ENCODE data around the gene LRMDA. TPM values are rescaled to one million over a fixed set of nuclear protein-coding genes. Genes with fewer than 3 reads are reported as not detected.

LRMDA gene
- total and polyA plus RNA-seq, 2 of the 13 experiments (the other 11 are each of a cell fraction or from before 2014, with no cell fraction given) = 13.4 to 22.0 TPM

GRCh38 chr10:76329891-76330575 lies 898.6 kb downstream of the LRMDA start (continued):
- TF ChIP-seq, protein P1, sequence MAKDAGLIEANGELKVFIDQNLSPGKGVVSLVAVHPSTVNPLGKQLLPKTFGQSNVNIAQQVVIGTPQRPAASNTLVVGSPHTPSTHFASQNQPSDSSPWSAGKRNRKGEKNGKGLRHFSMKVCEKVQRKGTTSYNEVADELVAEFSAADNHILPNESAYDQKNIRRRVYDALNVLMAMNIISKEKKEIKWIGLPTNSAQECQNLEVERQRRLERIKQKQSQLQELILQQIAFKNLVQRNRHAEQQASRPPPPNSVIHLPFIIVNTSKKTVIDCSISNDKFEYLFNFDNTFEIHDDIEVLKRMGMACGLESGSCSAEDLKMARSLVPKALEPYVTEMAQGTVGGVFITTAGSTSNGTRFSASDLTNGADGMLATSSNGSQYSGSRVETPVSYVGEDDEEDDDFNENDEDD (CRISPR knock-in tag; IDR thresholded peaks at IDR 0.05; ENCODE audit: borderline replicate concordance) = no peak
- TF ChIP-seq ZNF512 (CRISPR knock-in tag; IDR thresholded peaks at IDR 0.05) (no peak), ZNF781 (CRISPR knock-in tag; IDR thresholded peaks at IDR 0.05; ENCODE audit: borderline replicate concordance, not compliant biosample characterization) (no peak), KDM2A (CRISPR knock-in tag; IDR thresholded peaks at IDR 0.05; ENCODE audit: borderline replicate concordance, low read depth) (no peak)
- TF ChIP-seq, protein P2, sequence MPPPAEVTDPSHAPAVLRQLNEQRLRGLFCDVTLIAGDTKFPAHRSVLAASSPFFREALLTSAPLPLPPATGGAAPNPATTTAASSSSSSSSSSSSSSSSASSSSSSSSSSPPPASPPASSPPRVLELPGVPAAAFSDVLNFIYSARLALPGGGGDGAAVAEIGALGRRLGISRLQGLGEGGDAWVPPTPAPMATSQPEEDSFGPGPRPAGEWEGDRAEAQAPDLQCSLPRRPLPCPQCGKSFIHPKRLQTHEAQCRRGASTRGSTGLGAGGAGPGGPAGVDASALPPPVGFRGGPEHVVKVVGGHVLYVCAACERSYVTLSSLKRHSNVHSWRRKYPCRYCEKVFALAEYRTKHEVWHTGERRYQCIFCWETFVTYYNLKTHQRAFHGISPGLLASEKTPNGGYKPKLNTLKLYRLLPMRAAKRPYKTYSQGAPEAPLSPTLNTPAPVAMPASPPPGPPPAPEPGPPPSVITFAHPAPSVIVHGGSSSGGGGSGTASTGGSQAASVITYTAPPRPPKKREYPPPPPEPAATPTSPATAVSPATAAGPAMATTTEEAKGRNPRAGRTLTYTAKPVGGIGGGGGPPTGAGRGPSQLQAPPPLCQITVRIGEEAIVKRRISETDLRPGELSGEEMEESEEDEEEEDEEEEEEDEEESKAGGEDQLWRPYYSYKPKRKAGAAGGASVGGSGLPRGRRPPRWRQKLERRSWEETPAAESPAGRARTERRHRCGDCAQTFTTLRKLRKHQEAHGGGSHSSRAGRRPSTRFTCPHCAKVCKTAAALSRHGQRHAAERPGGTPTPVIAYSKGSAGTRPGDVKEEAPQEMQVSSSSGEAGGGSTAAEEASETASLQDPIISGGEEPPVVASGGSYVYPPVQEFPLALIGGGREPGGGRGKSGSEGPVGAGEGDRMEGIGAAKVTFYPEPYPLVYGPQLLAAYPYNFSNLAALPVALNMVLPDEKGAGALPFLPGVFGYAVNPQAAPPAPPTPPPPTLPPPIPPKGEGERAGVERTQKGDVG (CRISPR knock-in tag; IDR thresholded peaks at IDR 0.05; ENCODE audit: borderline replicate concordance) = no peak

Measured in HepG2 (cell line).